GM12878 (cell line): ENCODE data around the gene SP100. TPM values are rescaled to one million over a fixed set of nuclear protein-coding genes. Genes with fewer than 3 reads are reported as not detected.

Experiments
- ATAC-seq: fragments of 200-7000 bp; cut with Tn5 transposase; 3 replicates; pipeline ENCODE4 v1.9.1; 2020; ENCODE audit warnings: mild to moderate bottlenecking, moderate library complexity
- BruUV-seq: library from RNA; stranded (reverse); fragments of 400-500 nt; replicated peaks from 2 replicates; lab custom pipeline; 2021; lab: Mats Ljungman, UMichigan
- CTCF ChIA-PET: fragments of 300-600 bp; sonication (Branson Sonifier 250); formaldehyde crosslinking; extraction: SDS; loops from one replicate; lab custom pipeline; 2021; ENCODE audit warnings: inconsistent platforms; lab: Yijun Ruan, JAX
- POLR2A ChIA-PET: fragments of 350-600 bp; formaldehyde crosslinking; extraction: SDS; loops from one replicate; lab custom pipeline; 2021; ENCODE audit warnings: inconsistent platforms; lab: Charles Lee
- RAD21 ChIA-PET: fragments of 300-600 bp; sonication (Branson Sonifier 250); formaldehyde crosslinking; loops from one replicate; lab custom pipeline; 2023; ENCODE audit warnings: antibody characterized with exemption; ENCODE audit not compliant: unreplicated experiment; lab: Charles Lee
- SMC1A ChIA-PET: fragments of 300-600 bp; sonication (Branson Sonifier 250); formaldehyde crosslinking; loops from one replicate; lab custom pipeline; 2023; ENCODE audit not compliant: unreplicated experiment, uncharacterized antibody; lab: Charles Lee
- DNase-seq: peaks from one replicate; pipeline ENCODE4 v3.0.0-alpha.2; 2011; ENCODE audit warnings: low read depth, low spot score
- FAIRE-seq: peaks from 3 replicates; lab custom pipeline; 2011; peaks lifted over from hg19 to GRCh38; lab: Jason Lieb, UNC
- H2AFZ ChIP-seq: 2 replicates; pipeline ENCODE4 v1.6.0; 2011; ENCODE audit warnings: low read depth, low read length, control low read depth; ENCODE audit not compliant: control insufficient read depth
- H3K27ac ChIP-seq: 2 replicates; pipeline ENCODE4 v1.5.1; 2011; ENCODE audit warnings: control low read depth; ENCODE audit not compliant: control insufficient read depth, insufficient read depth
- H3K27me3 ChIP-seq, 2 experiments: replicated peaks in 1 of 2; 2 replicates each; pipeline versions ENCODE4 v1.6.0 to v1.6.1; 2011; ENCODE audit warnings: low read length in 1 of 2; ENCODE audit not compliant: control insufficient read depth in 2 of 2, insufficient read depth in 2 of 2
- H3K36me3 ChIP-seq, 2 experiments: 2 replicates each; pipeline ENCODE4 v1.5.1; 2011; ENCODE audit warnings: low read length in 1 of 2; ENCODE audit not compliant: control insufficient read depth in 2 of 2, insufficient read depth in 2 of 2
- H3K4me1 ChIP-seq: 2 replicates; pipeline ENCODE4 v1.6.1; 2011; ENCODE audit warnings: mild to moderate bottlenecking, low read length, moderate library complexity, mixed read lengths; ENCODE audit not compliant: control insufficient read depth, insufficient read depth
- H3K4me2 ChIP-seq: 2 replicates; pipeline ENCODE4 v1.6.0; 2011; ENCODE audit warnings: control low read depth; ENCODE audit not compliant: control insufficient read depth, insufficient read depth
- H3K4me3 ChIP-seq: fragments of 200-600 bp; sonication (generic); 2 replicates; pipeline ENCODE4 v1.5.1; 2016
- H3K79me2 ChIP-seq: 2 replicates; pipeline ENCODE4 v1.6.0; 2011; ENCODE audit warnings: low read length; ENCODE audit not compliant: control insufficient read depth, insufficient read depth
- H3K9ac ChIP-seq: 2 replicates; pipeline ENCODE4 v1.8.0; 2011; ENCODE audit warnings: low read length, control low read depth, mixed read lengths; ENCODE audit not compliant: control insufficient read depth, insufficient read depth
- H3K9me3 ChIP-seq: replicated peaks from 3 replicates; pipeline ENCODE4 v1.5.1; 2011; ENCODE audit warnings: mild to moderate bottlenecking, low read length; ENCODE audit not compliant: control insufficient read depth, insufficient read depth
- H4K20me1 ChIP-seq: 2 replicates; pipeline ENCODE4 v1.6.0; 2011; ENCODE audit not compliant: control insufficient read depth, insufficient read depth
- JUNB ChIP-seq: IDR thresholded peaks from 2 replicates; pipeline ENCODE4 v1.6.1; 2016; ENCODE audit warnings: antibody characterized with exemption, mild to moderate bottlenecking
- TAF1 ChIP-seq: IDR thresholded peaks from 2 replicates; pipeline ENCODE4 v1.6.1; 2011; ENCODE audit warnings: mild to moderate bottlenecking, low read depth, low read length, borderline replicate concordance
- USF1 ChIP-seq: IDR thresholded peaks from 2 replicates; pipeline ENCODE4 v1.6.1; 2011; ENCODE audit warnings: borderline replicate concordance, low read depth, mild to moderate bottlenecking, moderate library complexity, mixed read lengths, low read length; ENCODE audit not compliant: insufficient read depth; ENCODE audit errors: extremely low read length
- WGBS: methylation state at CpG from one replicate; pipeline ENCODE4 v1.1.6; 2016; ENCODE audit warnings: low lambda C conversion rate; ENCODE audit not compliant: insufficient replicate concordance, insufficient coverage; ENCODE audit errors: missing lambda C conversion rate; 5-methylcytosine and 5-hydroxymethylcytosine counted together
- in situ Hi-C: fragments of 300-500 bp; cut with MboI; formaldehyde crosslinking; loops from 9 replicates; pipeline ENCODE4 v1.14.3; 2018; ENCODE audit warnings: mixed read lengths
- intact Hi-C: fragments of 100-400 bp; cut with micrococcal nuclease; formaldehyde crosslinking; loops from one replicate; pipeline ENCODE4 v1.14.2; 2022; ENCODE audit not compliant: unreplicated experiment
- polyA plus RNA-seq, 11 experiments: library from polyadenylated mRNA; depleted of rRNA in 4 of 11; unstranded in 6 of 11; stranded (reverse) in 5 of 11; fragments of >200 nt; fragmentation: Nextera tagmentation in 4 of 11; fragmentation: Illumina TruSeq in 1 of 11; extraction: Ambion mirVana in 4 of 11; extraction: Trizol in 1 of 11; gene quantifications; 1 replicate in 1 of 11; 2 replicates in 10 of 11; pipeline versions ENCODE4 v1.2.1 to v1.2.3, GENCODE V29; 2011 to 2016; ENCODE audit warnings: inconsistent platforms in 2 of 11, missing spikeins in 2 of 11, low read depth in 1 of 11
- total RNA-seq, 4 experiments: library from RNA; depleted of rRNA in 3 of 4; stranded (reverse); fragments of >200 nt in 3 of 4; fragmentation: Illumina TruSeq in 1 of 4; extraction: Trizol in 1 of 4; gene quantifications; 2 replicates each; pipeline versions ENCODE4 v1.2.1 to v1.2.3, GENCODE V29; 2013 to 2021

SP100 gene
- total and polyA plus RNA-seq, 10 of the 15 experiments (the other 5 are each of a cell fraction or from before 2014, with no cell fraction given), result 109 to 239 (median 180) TPM

GRCh38 chr2:230564805-230565779 is 149.1 kb downstream of the SP100 start (continued):
- TF ChIP-seq USF1, result no peak

GRCh38 chr2:230569298-230569697 is 153.3 kb downstream of the SP100 start:
- no TSS peak for BruUV-seq
- H3K4me2 ChIP-seq, result no peak overlapping the region
- H3K4me3 ChIP-seq, result no peak overlapping the region
- ATAC-seq, result no peak
- no peaks in the 10 kb centered on the region for H3K27me3 ChIP-seq
- in situ Hi-C loops (no loop called here), intact Hi-C loops (no loop called here)
- ChIA-PET SMC1A (no interaction called here), POLR2A (no interaction called here), RAD21 (no interaction called here), CTCF (no interaction called here)
- H3K9me3 ChIP-seq, result peaks cover 10% of the 10 kb centered on the region; the same call in 2 of the 3 replicates
- H3K4me1 ChIP-seq, result peaks cover 3% of the 10 kb centered on the region; the same call in 1 of the 2 replicates
- no peak overlapping the region for H3K27ac ChIP-seq
- H2AFZ ChIP-seq, result no peak overlapping the region
- no peak for FAIRE-seq
- no peak overlapping the region for H3K9ac ChIP-seq
- H3K36me3 ChIP-seq, result 0 out of 4 replicates have a peak, but pooled peaks cover 0 to 1% of the 10 kb centered on the region in 2 experiments
- TF ChIP-seq JUNB (0 out of 2 replicates have a peak, but pooled peaks have one; percentile 14), TAF1 (no peak)
- H3K79me2 ChIP-seq, result no peaks in the 10 kb centered on the region
- H4K20me1 ChIP-seq, result no peaks in the 10 kb centered on the region
- DNase-seq, result no peak
- WGBS, result 46% methylated on average over 2 of the region's 2 CpGs
